RPMI8226 (cell line): Measurements from ENCODE around the gene GINS2.

Experiments
- DNase-seq: peaks from one replicate; pipeline ENCODE4 v3.0.0-alpha.2; 2015

The GINS2 gene

GRCh38 chr16:85637808-85638647 is 50.7 kb downstream of the GINS2 start:
- DNase-seq = no peak

GRCh38 chr16:85637061-85637807 is 51.5 kb downstream of the GINS2 start:
- DNase-seq = no peak

GRCh38 chr16:85636234-85636812 is 52.4 kb downstream of the GINS2 start:
- DNase-seq = no peak

GRCh38 chr16:85635545-85636140 is 53.1 kb downstream of the GINS2 start:
- DNase-seq = no peak

GRCh38 chr16:85634747-85635544 is 53.8 kb downstream of the GINS2 start:
- DNase-seq = no peak

GRCh38 chr16:85633888-85634287 is 54.9 kb downstream of the GINS2 start:
- DNase-seq = no peak

GRCh38 chr16:85633438-85633743 is 55.4 kb downstream of the GINS2 start:
- DNase-seq = no peak

- no peak for DNase-seq
Observed at GRCh38 chr16:85632709-85633437, 55.9 kb downstream of the GINS2 start.

GRCh38 chr16:85631802-85632393 is 56.9 kb downstream of the GINS2 start:
- no peak for DNase-seq

GRCh38 chr16:85631230-85631629 is 57.5 kb downstream of the GINS2 start:
- DNase-seq = no peak

- no peak for DNase-seq
Observed at GRCh38 chr16:85629853-85630252, 58.9 kb downstream of the GINS2 start.

GRCh38 chr16:85629326-85629725 is 59.4 kb downstream of the GINS2 start:
- DNase-seq = no peak

GRCh38 chr16:85628645-85629044 is 60.1 kb downstream of the GINS2 start:
- no peak for DNase-seq

GRCh38 chr16:85628265-85628556 is 60.5 kb downstream of the GINS2 start:
- no peak for DNase-seq

- DNase-seq = no peak
Observed at GRCh38 chr16:85627526-85628264, 61.1 kb downstream of the GINS2 start.

GRCh38 chr16:85627089-85627488 is 61.7 kb downstream of the GINS2 start:
- no peak for DNase-seq
